Activated CD8-positive, alpha-beta T cell treated with anti-CD3 and anti-CD28 coated beads for 36 hours (primary cell): ENCODE results near the gene TGM3. TPM values are rescaled to one million over a fixed set of nuclear protein-coding genes. Genes with fewer than 3 reads are reported as not detected.

Experiments used
- ATAC-seq: fragments of 200-7000 bp; cut with Tn5 transposase; one replicate; pipeline ENCODE4 v1.10.0; 2021; ENCODE audit warnings: mild to moderate bottlenecking, moderate library complexity
- CTCF ChIA-PET: fragments of 350-600 bp; sonication (Branson Sonifier 250); formaldehyde crosslinking; loops from one replicate; lab custom pipeline; 2021; ENCODE audit warnings: antibody characterized with exemption; lab: Charles Lee
- POLR2A ChIA-PET: fragments of 350-600 bp; sonication (Branson Sonifier 250); formaldehyde crosslinking; loops from one replicate; lab custom pipeline; 2021; ENCODE audit warnings: antibody characterized with exemption; lab: Charles Lee
- DNase-seq: peaks from one replicate; pipeline ENCODE4 v3.0.0-alpha.2; 2020
- H3K27ac Mint-ChIP-seq: one replicate; pipeline ENCODE4 v1.8.0; 2021; ENCODE audit warnings: mild to moderate bottlenecking, mixed read lengths
- H3K27me3 Mint-ChIP-seq: one replicate; pipeline ENCODE4 v1.8.0; 2021; ENCODE audit warnings: mixed read lengths
- H3K36me3 Mint-ChIP-seq: one replicate; pipeline ENCODE4 v1.8.0; 2021; ENCODE audit warnings: low read depth, mixed read lengths
- H3K4me1 Mint-ChIP-seq: one replicate; pipeline ENCODE4 v1.8.0; 2021; ENCODE audit warnings: low read depth, mixed read lengths
- H3K4me3 Mint-ChIP-seq: one replicate; pipeline ENCODE4 v1.8.0; 2021; ENCODE audit warnings: mild to moderate bottlenecking, moderate library complexity, mixed read lengths
- H3K9me3 Mint-ChIP-seq: one replicate; pipeline ENCODE4 v1.8.0; 2021; ENCODE audit warnings: mixed read lengths
- intact Hi-C: fragments of 100-400 bp; cut with micrococcal nuclease; formaldehyde crosslinking; loops from one replicate; pipeline ENCODE4 v1.10.0; 2022
- total RNA-seq, 2 experiments: library from RNA; stranded (reverse); gene quantifications; one replicate each; pipeline ENCODE4 v1.2.3, GENCODE V29; 2021
- TF ChIP-seq, protein P1 (sequence below): fragments of 200-600 bp; IDR thresholded peaks from one replicate; pipeline ENCODE4 v1.8.0; 2022; ENCODE audit warnings: antibody characterized with exemption, mild to moderate bottlenecking

Gene TGM3
- total RNA-seq, 2 experiments from 2014 or later, result not detected

GRCh38 chr20:2253256-2253655 is 42.5 kb upstream of the TGM3 start:
- H3K4me3 Mint-ChIP-seq, result no peak overlapping the region
- no peak for ATAC-seq
- H3K4me1 Mint-ChIP-seq, result no peaks in the 10 kb centered on the region
- intact Hi-C loops, result no loop called here
- no peak overlapping the region for H3K27ac Mint-ChIP-seq
- H3K27me3 Mint-ChIP-seq, result peaks cover 12% of the 10 kb centered on the region
- TF ChIP-seq, protein P1, sequence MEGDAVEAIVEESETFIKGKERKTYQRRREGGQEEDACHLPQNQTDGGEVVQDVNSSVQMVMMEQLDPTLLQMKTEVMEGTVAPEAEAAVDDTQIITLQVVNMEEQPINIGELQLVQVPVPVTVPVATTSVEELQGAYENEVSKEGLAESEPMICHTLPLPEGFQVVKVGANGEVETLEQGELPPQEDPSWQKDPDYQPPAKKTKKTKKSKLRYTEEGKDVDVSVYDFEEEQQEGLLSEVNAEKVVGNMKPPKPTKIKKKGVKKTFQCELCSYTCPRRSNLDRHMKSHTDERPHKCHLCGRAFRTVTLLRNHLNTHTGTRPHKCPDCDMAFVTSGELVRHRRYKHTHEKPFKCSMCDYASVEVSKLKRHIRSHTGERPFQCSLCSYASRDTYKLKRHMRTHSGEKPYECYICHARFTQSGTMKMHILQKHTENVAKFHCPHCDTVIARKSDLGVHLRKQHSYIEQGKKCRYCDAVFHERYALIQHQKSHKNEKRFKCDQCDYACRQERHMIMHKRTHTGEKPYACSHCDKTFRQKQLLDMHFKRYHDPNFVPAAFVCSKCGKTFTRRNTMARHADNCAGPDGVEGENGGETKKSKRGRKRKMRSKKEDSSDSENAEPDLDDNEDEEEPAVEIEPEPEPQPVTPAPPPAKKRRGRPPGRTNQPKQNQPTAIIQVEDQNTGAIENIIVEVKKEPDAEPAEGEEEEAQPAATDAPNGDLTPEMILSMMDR, result no peak
- no peak for DNase-seq
- ChIA-PET CTCF (interaction anchor here (1.0 kb wide), 1 partner anchor 80 kb away, joined by 3 read pairs; no protein-coding TSS in a partner anchor), POLR2A (interaction anchor here (0.5 kb wide), 1 partner anchor 271 kb away, joined by 3 read pairs; no protein-coding TSS in a partner anchor)
- H3K36me3 Mint-ChIP-seq, result no peaks in the 10 kb centered on the region
- H3K9me3 Mint-ChIP-seq, result no peaks in the 10 kb centered on the region

- POLR2A ChIA-PET, result no interaction called here
- intact Hi-C loops, result no loop called here
- Mint-ChIP-seq H3K27me3 (peaks cover 12% of the 10 kb centered on the region), H3K9me3 (no peaks in the 10 kb centered on the region), H3K36me3 (no peaks in the 10 kb centered on the region), H3K27ac (no peak overlapping the region), H3K4me1 (no peaks in the 10 kb centered on the region), H3K4me3 (no peak overlapping the region)
- DNase-seq (no peak), ATAC-seq (no peak)
- TF ChIP-seq, protein P1, result no peak
- CTCF ChIA-PET, result interaction anchor here (0.8 kb wide), 1 partner anchor 31 kb away, joined by 3 read pairs; no protein-coding TSS in a partner anchor
Measured at GRCh38 chr20:2254333-2254732, 41.5 kb upstream of the TGM3 start.

- intact Hi-C loops, result no loop called here
- TF ChIP-seq, protein P1, result no peak
- no peak overlapping the region for H3K4me3 Mint-ChIP-seq
- no peaks in the 10 kb centered on the region for H3K36me3 Mint-ChIP-seq
- ChIA-PET CTCF (no interaction called here), POLR2A (no interaction called here)
- ATAC-seq, result no peak
- H3K27ac Mint-ChIP-seq, result no peak overlapping the region
- H3K4me1 Mint-ChIP-seq, result no peaks in the 10 kb centered on the region
- H3K27me3 Mint-ChIP-seq, result peaks cover 11% of the 10 kb centered on the region
- no peaks in the 10 kb centered on the region for H3K9me3 Mint-ChIP-seq
- DNase-seq, result no peak
Measured at GRCh38 chr20:2255926-2256531, 39.8 kb upstream of the TGM3 start.

DNA sequence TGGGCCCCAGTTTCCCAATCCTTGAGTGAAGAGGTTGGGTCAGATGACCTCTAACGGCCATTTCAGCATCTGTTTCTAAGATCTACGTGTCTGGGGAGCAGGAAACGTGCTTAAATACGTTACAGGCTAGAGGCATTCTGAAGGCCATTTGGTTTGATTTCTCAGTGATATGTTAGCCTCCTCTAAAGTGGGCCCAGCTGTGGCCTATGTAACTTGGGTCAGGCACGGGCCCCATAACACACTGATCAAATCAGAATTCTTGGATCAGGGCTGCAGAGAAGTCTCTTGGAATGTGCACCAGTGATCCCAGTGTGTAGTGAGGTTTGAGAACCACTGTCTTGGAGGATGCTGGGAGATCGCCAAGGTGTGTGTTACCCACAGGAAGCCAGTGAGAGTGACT is 36.1 kb upstream of the TGM3 start:
- no peak for DNase-seq
- ATAC-seq, result no peak
- ChIA-PET CTCF (no interaction called here), POLR2A (no interaction called here)
- Mint-ChIP-seq H3K36me3 (no peaks in the 10 kb centered on the region), H3K27me3 (peaks cover 3% of the 10 kb centered on the region), H3K9me3 (no peaks in the 10 kb centered on the region), H3K27ac (no peak overlapping the region), H3K4me3 (no peak overlapping the region), H3K4me1 (no peaks in the 10 kb centered on the region)
- TF ChIP-seq, protein P1, result no peak
- intact Hi-C loops, result no loop called here

DNA sequence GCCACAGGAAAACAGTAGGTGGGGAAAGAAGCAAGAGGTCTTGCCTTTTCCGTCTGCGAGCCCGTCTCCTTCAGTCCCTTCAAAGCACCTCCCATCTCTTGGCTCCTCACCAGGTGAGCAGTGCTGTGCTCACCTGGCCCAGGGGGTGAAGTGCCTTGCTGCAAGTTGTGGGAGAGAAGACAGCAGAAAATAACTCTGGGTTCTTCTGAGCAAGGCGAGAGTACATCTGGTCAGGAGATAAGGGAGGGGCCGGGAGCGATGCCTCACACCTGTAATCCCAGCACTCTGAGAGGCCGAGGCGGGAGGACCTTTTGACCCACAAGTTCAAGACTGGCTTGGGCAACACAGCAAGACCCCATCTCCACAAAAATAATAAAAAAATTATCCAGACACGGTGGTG is 35.6 kb upstream of the TGM3 start:
- Mint-ChIP-seq H3K4me3 (no peak overlapping the region), H3K36me3 (no peaks in the 10 kb centered on the region), H3K9me3 (no peaks in the 10 kb centered on the region), H3K4me1 (no peaks in the 10 kb centered on the region), H3K27me3 (peaks cover 3% of the 10 kb centered on the region), H3K27ac (no peak overlapping the region)
- DNase-seq (no peak), ATAC-seq (no peak)
- intact Hi-C loops, result no loop called here
- TF ChIP-seq, protein P1, result no peak
- CTCF ChIA-PET, result no interaction called here
- POLR2A ChIA-PET, result no interaction called here
